Skin epidermis (tissue), 12 donors: Measurements from ENCODE around the gene METTL22.

Experiments used
- H3K27ac ChIP-seq, 21 experiments: fragments of 200-600 bp; sonication (generic) in 11 of 21; one replicate each; pipeline ENCODE4 v1.5.0; 2020; ENCODE audit warnings: mild to moderate bottlenecking in 3 of 21, inconsistent platforms in 2 of 21, moderate library complexity in 2 of 21
- H3K4me3 ChIP-seq, 7 experiments: fragments of 200-600 bp; sonication (generic) in 2 of 7; one replicate each; pipeline ENCODE4 v1.5.0; 2020; ENCODE audit warnings: inconsistent platforms in 2 of 7, mild to moderate bottlenecking in 2 of 7, moderate library complexity in 1 of 7

The METTL22 gene

DNA sequence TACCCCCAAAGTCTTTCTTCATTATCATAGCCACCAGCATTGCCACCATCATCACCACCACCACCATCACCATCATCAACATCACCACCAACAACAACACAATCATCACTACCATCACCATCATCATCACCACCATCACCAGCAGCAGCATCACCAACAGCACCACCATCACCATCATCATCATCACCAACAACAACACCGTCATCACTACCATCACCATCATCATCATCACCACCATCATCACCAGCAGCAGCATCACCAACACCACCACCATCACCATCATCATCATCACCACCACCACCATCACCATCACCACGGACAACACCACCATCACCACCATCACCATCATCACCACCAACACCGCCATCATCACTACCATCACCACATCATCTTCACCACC is 30.7 kb upstream of the METTL22 start:
- Histone ChIP-seq H3K4me3 (no peak overlapping the region), H3K27ac (no peak overlapping the region)

- H3K4me3 ChIP-seq: no peak overlapping the region
- H3K27ac ChIP-seq: no peak overlapping the region
These were observed 30.0 kb upstream of the METTL22 start for GRCh38 chr16:8591451-8591850.

DNA sequence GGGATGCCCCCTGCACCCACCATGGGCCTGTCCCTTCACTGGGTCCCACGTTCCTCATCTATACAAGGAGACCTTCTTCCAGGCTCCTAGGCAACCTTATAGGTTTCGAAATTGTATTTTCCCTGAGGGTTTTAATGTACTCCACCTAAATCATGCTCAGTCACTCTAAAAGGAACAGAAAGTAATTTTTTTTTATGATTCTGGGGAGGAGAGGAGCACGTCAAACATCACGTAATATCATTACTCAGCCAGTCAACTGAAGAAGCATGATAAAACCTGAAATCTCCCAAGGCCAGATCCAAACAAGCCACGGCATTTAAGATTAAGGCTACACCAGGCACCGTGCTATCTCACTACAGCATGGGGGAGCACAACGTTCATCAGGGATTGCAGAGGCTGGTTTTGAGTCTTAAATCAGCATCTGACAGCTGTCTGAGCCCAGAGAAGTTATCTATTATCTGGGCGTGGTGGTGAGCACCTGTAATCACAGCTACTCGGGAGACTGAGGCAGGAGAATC is 27.3 kb upstream of the METTL22 start:
- no peak overlapping the region for H3K4me3 ChIP-seq
- no peak overlapping the region for H3K27ac ChIP-seq

GRCh38 chr16:8595783-8596182 is 25.7 kb upstream of the METTL22 start:
- H3K4me3 ChIP-seq: no peak overlapping the region
- H3K27ac ChIP-seq: no peak overlapping the region

DNA sequence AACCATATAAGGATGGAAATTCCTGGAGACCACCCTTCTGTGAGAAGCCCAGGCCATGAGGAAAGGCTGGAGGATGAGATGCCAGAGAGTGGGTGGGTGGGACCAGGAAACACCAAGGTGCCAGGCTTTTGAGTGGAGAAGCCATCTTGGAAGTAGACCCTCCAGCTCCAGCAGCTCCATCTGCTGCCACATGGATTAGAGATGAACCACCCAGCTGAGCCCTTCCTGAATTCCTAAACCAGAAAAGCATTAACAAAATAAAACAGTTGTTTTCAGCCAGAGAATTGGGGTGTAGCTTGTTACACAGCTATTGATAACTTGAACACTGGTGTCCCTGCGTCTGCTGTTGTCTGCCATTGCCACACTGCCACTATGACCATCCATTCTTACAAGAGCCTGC is 24.9 kb upstream of the METTL22 start:
- no peak overlapping the region for H3K4me3 ChIP-seq
- no peak overlapping the region for H3K27ac ChIP-seq

- no peak overlapping the region for H3K4me3 ChIP-seq
- H3K27ac ChIP-seq: no peak overlapping the region
These were observed 21.2 kb upstream of the METTL22 start for GRCh38 chr16:8600144-8600775.

DNA sequence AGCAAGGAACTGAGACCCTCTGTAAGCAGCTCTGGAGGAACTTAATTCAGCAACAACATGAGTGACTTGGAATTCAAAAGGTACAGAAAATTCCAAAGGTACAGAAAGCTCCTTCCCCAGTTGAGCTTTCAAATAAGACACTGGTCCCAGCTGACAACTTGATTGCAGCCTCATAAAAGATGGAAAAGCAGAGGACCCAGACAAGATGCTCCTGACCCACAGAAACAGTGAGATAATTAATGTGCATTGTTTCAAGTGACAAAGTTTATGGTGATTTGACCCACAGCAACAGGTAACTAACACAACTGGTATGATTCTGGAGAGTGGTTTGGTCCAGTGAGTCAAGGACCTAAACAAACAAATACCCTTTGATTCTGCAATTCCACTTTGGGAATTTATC is 15.9 kb upstream of the METTL22 start:
- Histone ChIP-seq H3K27ac (no peak overlapping the region), H3K4me3 (no peak overlapping the region)

DNA sequence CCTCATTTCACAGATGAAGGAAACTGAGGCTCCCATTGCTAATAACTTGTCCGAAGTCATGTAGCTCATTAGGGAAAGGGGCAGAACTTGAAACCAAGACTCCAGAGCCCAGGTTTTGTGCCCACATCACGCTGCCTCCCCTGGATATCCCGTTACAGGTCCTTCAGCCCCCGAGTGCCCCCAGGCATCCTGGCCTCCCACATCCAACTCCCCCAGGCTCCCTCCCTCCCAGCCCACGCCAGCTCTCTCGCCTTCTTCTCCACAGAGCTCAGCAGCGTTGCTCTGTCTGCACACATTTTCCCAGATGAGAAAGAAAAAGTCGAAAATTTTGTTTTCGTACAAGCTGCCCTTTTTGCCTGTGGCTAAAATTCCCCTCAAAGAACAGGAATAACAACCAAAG is 14.3 kb upstream of the METTL22 start:
- Histone ChIP-seq H3K4me3 (no peak overlapping the region), H3K27ac (no peak overlapping the region)

DNA sequence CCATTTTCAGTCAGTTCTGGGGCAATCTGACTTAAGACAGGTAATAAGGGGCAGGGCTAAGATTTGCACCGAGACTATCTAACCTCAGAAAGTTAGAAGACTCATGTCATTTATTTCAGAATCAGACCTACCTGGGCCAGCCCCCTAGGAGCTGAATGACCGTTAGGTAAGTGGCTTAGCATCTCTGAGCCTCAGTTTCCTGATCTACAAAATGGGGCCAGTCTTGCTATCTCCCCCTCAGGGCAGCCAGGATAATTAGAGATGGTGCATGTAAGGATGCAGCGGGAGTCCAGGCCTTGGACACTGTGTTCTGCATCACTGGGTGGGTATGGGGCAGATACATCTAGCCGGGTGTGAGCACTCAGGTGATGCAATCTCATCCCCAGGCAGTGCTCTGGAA is 10.4 kb upstream of the METTL22 start:
- Histone ChIP-seq H3K4me3 (no peak overlapping the region), H3K27ac (no peak overlapping the region)

- no peak overlapping the region for H3K27ac ChIP-seq
- H3K4me3 ChIP-seq: no peak overlapping the region
These were observed 9.5 kb upstream of the METTL22 start for GRCh38 chr16:8611886-8612600.

DNA sequence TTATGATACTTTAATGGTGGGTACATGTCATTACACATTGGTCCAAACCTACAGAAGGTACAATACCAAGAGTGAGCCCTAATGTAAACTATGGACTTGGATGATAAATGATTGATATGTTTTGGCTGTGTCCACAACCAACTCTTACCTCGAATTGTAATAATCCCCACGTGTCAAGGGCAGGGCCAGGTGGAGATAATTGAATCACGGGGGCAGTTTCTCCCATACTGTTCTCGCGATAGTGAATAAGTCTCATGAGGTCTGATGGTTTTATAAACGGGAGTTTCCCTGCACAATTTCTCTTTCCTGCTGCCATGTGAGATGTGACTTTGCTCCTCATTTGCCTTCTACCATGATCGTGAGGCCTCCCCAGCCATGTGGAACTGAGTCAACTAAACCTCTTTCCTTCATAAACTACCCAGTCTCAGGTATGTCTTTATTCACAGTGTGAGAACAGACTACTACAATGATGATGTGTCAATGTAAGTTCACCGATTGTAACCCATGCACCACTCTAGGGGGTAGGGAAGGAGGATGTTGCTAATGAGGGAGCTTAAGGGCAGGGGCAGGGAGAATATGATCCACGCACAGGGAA is 7.0 kb upstream of the METTL22 start:
- no peak overlapping the region for H3K27ac ChIP-seq
- H3K4me3 ChIP-seq: no peak overlapping the region

GRCh38 chr16:8619671-8620370 is 1.7 kb upstream of the METTL22 start:
- Histone ChIP-seq H3K27ac (no peak overlapping the region), H3K4me3 (no peak overlapping the region)

GRCh38 chr16:8620535-8620934 is 963 bp upstream of the METTL22 start:
- Histone ChIP-seq H3K27ac (no peak overlapping the region), H3K4me3 (no peak overlapping the region)

GRCh38 chr16:8621222-8621571 is 301 bp upstream of the METTL22 start:
- Histone ChIP-seq H3K27ac (peak overlapping the region in 18 of 21 experiments; percentile 72 to 98 (median 90)), H3K4me3 (peak overlapping the region; percentile 56 to 88 (median 73))

DNA sequence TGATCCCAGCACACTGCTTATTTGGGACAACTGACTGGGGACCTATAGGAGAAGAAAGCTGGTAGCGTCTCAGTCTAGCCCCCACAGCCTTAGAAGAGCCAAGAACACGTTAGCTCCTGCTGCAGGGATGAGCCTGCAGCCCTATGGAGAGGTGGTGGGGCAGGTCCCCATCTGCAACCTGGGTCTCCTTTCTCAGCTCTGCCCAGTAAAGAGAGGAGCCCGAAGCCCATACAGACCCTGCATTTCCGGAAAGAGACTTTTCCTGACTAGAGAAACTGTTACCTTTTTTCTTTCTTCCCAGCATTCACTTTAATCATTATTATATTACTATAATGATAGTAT is 788 bp downstream of the METTL22 start:
- peak overlapping the region; percentile 59 to 98 (median 90) for H3K27ac ChIP-seq
- H3K4me3 ChIP-seq: peak overlapping the region; percentile 56 to 88 (median 73)

DNA sequence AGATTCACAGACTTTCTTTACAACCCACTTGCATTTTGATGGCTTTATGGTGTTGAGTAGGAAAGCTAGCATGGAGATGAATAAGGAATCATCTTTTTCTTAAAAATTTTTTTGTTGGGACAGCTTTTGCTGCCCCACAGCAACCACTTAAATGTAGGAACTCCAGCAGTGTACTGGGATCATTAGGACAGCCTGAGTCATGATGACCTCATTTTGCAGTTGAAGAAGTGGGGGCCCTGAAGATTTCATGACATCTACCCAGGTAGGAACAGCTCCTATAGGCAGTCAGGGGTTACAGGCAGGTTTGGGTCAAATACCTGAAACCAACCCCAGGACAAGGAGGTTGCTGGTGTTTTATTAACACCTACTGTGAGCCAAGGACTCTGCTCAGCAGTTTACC is 2.1 kb downstream of the METTL22 start:
- no peak overlapping the region for H3K27ac ChIP-seq
- H3K4me3 ChIP-seq: no peak overlapping the region

DNA sequence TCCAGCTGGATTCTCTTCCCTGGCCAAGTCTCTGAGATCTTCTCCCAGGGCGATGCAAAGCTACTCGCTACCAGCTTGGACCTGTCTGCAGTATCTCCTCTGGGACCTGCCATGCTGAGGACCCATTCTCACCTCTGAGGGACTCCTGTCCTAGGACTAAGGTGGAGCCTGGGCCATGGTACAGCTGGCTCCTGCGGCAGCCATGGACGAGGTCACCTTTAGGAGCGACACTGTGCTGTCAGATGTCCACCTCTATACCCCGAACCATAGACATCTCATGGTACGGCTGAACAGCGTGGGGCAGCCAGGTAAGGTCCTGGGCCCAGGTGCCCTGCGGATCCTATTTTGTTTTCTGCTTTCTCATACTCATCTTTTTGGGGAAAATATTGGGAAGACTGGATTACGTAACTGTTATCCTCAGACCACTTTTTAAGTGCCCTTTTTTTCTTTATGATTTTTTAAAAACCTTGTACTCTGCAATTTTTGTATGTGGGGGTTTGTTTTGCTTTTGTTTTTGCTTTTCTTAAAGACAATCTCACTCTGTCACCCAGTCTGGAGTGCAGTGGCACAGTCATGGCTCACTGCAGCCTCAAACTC is 4.1 kb downstream of the METTL22 start:
- no peak overlapping the region for H3K4me3 ChIP-seq
- H3K27ac ChIP-seq: no peak overlapping the region

- H3K27ac ChIP-seq: no peak overlapping the region
- H3K4me3 ChIP-seq: no peak overlapping the region
These were observed 5.4 kb downstream of the METTL22 start for GRCh38 chr16:8626946-8627345.

GRCh38 chr16:8627456-8627855 is 6.0 kb downstream of the METTL22 start:
- H3K27ac ChIP-seq: no peak overlapping the region
- H3K4me3 ChIP-seq: no peak overlapping the region

GRCh38 chr16:8628981-8629725 is 7.7 kb downstream of the METTL22 start:
- Histone ChIP-seq H3K27ac (no peak overlapping the region), H3K4me3 (no peak overlapping the region)
